Endothelial cell of umbilical vein (primary cell): ENCODE results near the gene OGFOD2. TPM values are rescaled to one million over a fixed set of nuclear protein-coding genes. Genes with fewer than 3 reads are reported as not detected.

Experiments used
- BruUV-seq: library from RNA; stranded (reverse); fragments of 400-500 nt; replicated peaks from 2 replicates; lab custom pipeline; 2021; lab: Mats Ljungman, UMichigan
- CTCF ChIA-PET: fragments of 300-600, 350-600 bp; sonication (Branson Sonifier 250); formaldehyde crosslinking; loops from one replicate; lab custom pipeline; 2021; ENCODE audit warnings: antibody characterized with exemption, inconsistent platforms; lab: Charles Lee
- POLR2A ChIA-PET: fragments of 300-600, 350-600 bp; sonication (Branson Sonifier 250); formaldehyde crosslinking; loops from one replicate; lab custom pipeline; 2021; ENCODE audit warnings: antibody characterized with exemption, inconsistent platforms; lab: Charles Lee
- DNase-seq: peaks from one replicate; pipeline ENCODE4 v3.0.0-alpha.2; 2011; ENCODE audit warnings: low read depth, low spot score
- FAIRE-seq: peaks from 2 replicates; lab custom pipeline; 2011; peaks lifted over from hg19 to GRCh38; lab: Jason Lieb, UNC
- H2AFZ ChIP-seq: 2 replicates; pipeline ENCODE4 v1.6.0; 2012; ENCODE audit warnings: low read depth, low read length, control low read depth, inconsistent platforms
- H3K27ac ChIP-seq: 2 replicates; pipeline ENCODE4 v1.5.1; 2011; ENCODE audit warnings: low read depth, mild to moderate bottlenecking, control low read depth, low read length, moderate library complexity; ENCODE audit not compliant: insufficient read depth
- H3K27me3 ChIP-seq, 2 experiments: 2 replicates each; pipeline versions ENCODE4 v1.6.0 to v1.6.1; 2011; ENCODE audit warnings: low read length in 2 of 2, mixed read lengths in 1 of 2; ENCODE audit not compliant: control insufficient read depth in 2 of 2, insufficient read depth in 2 of 2
- H3K36me3 ChIP-seq, 2 experiments: 2 replicates in 1 of 2; 3 replicates in 1 of 2; pipeline ENCODE4 v1.5.1; 2011; ENCODE audit warnings: low read length in 2 of 2, mild to moderate bottlenecking in 1 of 2, moderate library complexity in 1 of 2; ENCODE audit not compliant: control insufficient read depth in 2 of 2, insufficient read depth in 2 of 2; ENCODE audit errors: extremely low read depth in 1 of 2
- H3K4me1 ChIP-seq: 3 replicates; pipeline ENCODE4 v1.5.1; 2011; ENCODE audit warnings: mild to moderate bottlenecking, low read length; ENCODE audit not compliant: control insufficient read depth, insufficient read depth; ENCODE audit errors: extremely low read depth
- H3K4me2 ChIP-seq: 2 replicates; pipeline ENCODE4 v1.6.1; 2011; ENCODE audit warnings: low read length, control low read depth, mixed read lengths; ENCODE audit not compliant: insufficient read depth
- H3K4me3 ChIP-seq, 3 experiments: fragments of 200-600 bp in 1 of 3; sonication (generic), shearing (Covaris generic) in 1 of 3; replicated peaks in 1 of 3; 2 replicates each; pipeline ENCODE4 v1.5.1; 2011 to 2016; ENCODE audit warnings: control low read depth in 3 of 3, low read length in 3 of 3, mild to moderate bottlenecking in 2 of 3, inconsistent platforms in 1 of 3, low read depth in 1 of 3, moderate library complexity in 1 of 3; ENCODE audit not compliant: insufficient read depth in 1 of 3
- H3K79me2 ChIP-seq: 2 replicates; pipeline ENCODE4 v1.6.0; 2012; ENCODE audit warnings: low read length, inconsistent platforms; ENCODE audit not compliant: control insufficient read depth, insufficient read depth
- H3K9ac ChIP-seq: replicated peaks from 2 replicates; pipeline ENCODE3; 2011; ENCODE audit warnings: low read length, control low read depth; ENCODE audit not compliant: insufficient read depth; ENCODE audit errors: extremely low read depth
- H3K9me1 ChIP-seq: replicated peaks from 3 replicates; pipeline ENCODE4 v1.6.0; 2011; ENCODE audit warnings: mild to moderate bottlenecking, low read length; ENCODE audit not compliant: control insufficient read depth, insufficient read depth; ENCODE audit errors: extremely low read depth
- H3K9me3 ChIP-seq: replicated peaks from 2 replicates; pipeline ENCODE4 v1.5.1; 2012; ENCODE audit warnings: low read length, inconsistent platforms; ENCODE audit not compliant: control insufficient read depth, insufficient read depth
- H4K20me1 ChIP-seq: replicated peaks from 2 replicates; pipeline ENCODE3; 2011; ENCODE audit warnings: mild to moderate bottlenecking, low read length; ENCODE audit not compliant: control insufficient read depth, insufficient read depth; ENCODE audit errors: extremely low read depth
- CTCF ChIP-seq, 2 donors: IDR thresholded peaks; 1 replicate in 1 of 2; 2 replicates in 1 of 2; pipeline ENCODE4 v1.5.1; 2011; ENCODE audit warnings: low read length in 2 of 2, mild to moderate bottlenecking in 2 of 2, moderate library complexity in 2 of 2, control low read depth in 1 of 2, inconsistent platforms in 1 of 2, low read depth in 1 of 2; ENCODE audit not compliant: insufficient read depth in 1 of 2; ENCODE audit errors: extremely low read depth in 1 of 2
- EZH2 ChIP-seq: IDR thresholded peaks from 2 replicates; pipeline ENCODE4 v1.6.1; 2012; ENCODE audit warnings: borderline replicate concordance, low read depth, mild to moderate bottlenecking, moderate library complexity, low read length, inconsistent platforms; ENCODE audit not compliant: severe bottlenecking
- GATA2 ChIP-seq: IDR thresholded peaks from 2 replicates; pipeline ENCODE4 v1.7.0; 2011; ENCODE audit warnings: low read depth, mild to moderate bottlenecking, moderate library complexity, mixed read lengths, low read length; ENCODE audit not compliant: insufficient read length, insufficient read depth
- JUN ChIP-seq: IDR thresholded peaks from 2 replicates; pipeline ENCODE4 v1.6.1; 2011; ENCODE audit warnings: borderline replicate concordance, low read depth; ENCODE audit not compliant: insufficient read length, insufficient read depth
- MYC ChIP-seq: IDR thresholded peaks from one replicate; pipeline ENCODE4 v1.6.1; 2011; ENCODE audit warnings: mild to moderate bottlenecking, low read depth, low read length
- POLR2A ChIP-seq: IDR thresholded peaks from 2 replicates; pipeline ENCODE4 v1.6.1; 2012; ENCODE audit warnings: low read depth, mild to moderate bottlenecking, control low read depth, low read length
- POLR2AphosphoS5 ChIP-seq: IDR thresholded peaks from 2 replicates; pipeline ENCODE4 v1.6.1; 2012; ENCODE audit warnings: low read depth, mild to moderate bottlenecking, control low read depth, low read length, moderate library complexity; ENCODE audit not compliant: insufficient read depth
- dilution Hi-C: fragments of 300-500 bp; cut with MboI; formaldehyde crosslinking; loops from one replicate; pipeline ENCODE4 v1.15.0; 2019; ENCODE audit warnings: low sequenced_read_pairs; ENCODE audit not compliant: extremely low pct_ligation_motif_present
- intact Hi-C: fragments of 100-400 bp; cut with micrococcal nuclease; formaldehyde crosslinking; loops from one replicate; pipeline ENCODE4 v1.10.0; 2022
- polyA plus RNA-seq, 4 experiments: library from polyadenylated mRNA; depleted of rRNA in 3 of 4; stranded (reverse) in 3 of 4; unstranded in 1 of 4; fragments of >200 nt; gene quantifications; 2 replicates each; pipeline versions ENCODE4 v1.2.1 to v1.2.3, GENCODE V29; 2011 to 2012; ENCODE audit warnings: missing spikeins in 1 of 4
- total RNA-seq: library from RNA; stranded (reverse); gene quantifications from 2 replicates; pipeline ENCODE4 v1.2.3, GENCODE V29; 2021

OGFOD2 gene
- total and polyA plus RNA-seq, 2 donors (not counting 3 experiments of a cell fraction or from before 2014, with no cell fraction given), result 16.8 to 24.1 TPM

GRCh38 chr12:122968104-122968503, 6.9 kb upstream of the OGFOD2 start:
- dilution Hi-C loops, result no loop called here
- intact Hi-C loops, result no loop called here
- ChIA-PET POLR2A (interaction anchor here (0.6 kb wide), 1 partner anchor 26 kb away, joined by 8 read pairs; no protein-coding TSS in a partner anchor), CTCF (interaction anchor here (0.9 to 1.3 kb wide), 4 partner anchors 12 to 270 kb away, joined by 3 to 4 read pairs (median 3); partner anchors contain the start of gene ARL6IP4)
- FAIRE-seq (no peak), DNase-seq (no peak)
- H3K4me2 ChIP-seq, result no peak overlapping the region
- no peak overlapping the region for H3K4me3 ChIP-seq
- no peak overlapping the region for H3K27ac ChIP-seq
- no peak overlapping the region for H2AFZ ChIP-seq
- no peaks in the 10 kb centered on the region for H4K20me1 ChIP-seq
- H3K79me2 ChIP-seq, result no peaks in the 10 kb centered on the region
- no peaks in the 10 kb centered on the region for H3K9me3 ChIP-seq
- peaks cover 6% of the 10 kb centered on the region for H3K4me1 ChIP-seq
- H3K27me3 ChIP-seq, result no peaks in the 10 kb centered on the region
- no TSS peak for BruUV-seq
- H3K9me1 ChIP-seq, result no peaks in the 10 kb centered on the region
- no peak for TF ChIP-seq MYC
- no peak for TF ChIP-seq JUN
- TF ChIP-seq EZH2, result no peak
- TF ChIP-seq CTCF (IDR thresholded peaks at IDR 0.05; ENCODE audit: extremely low read depth in 1 of 2, insufficient read depth in 1 of 2, low read depth in 1 of 2, low read length in 2 of 2), result no peak
- no peak for TF ChIP-seq POLR2AphosphoS5
- TF ChIP-seq POLR2A, result no peak
- no peak for TF ChIP-seq GATA2
- no peak overlapping the region for H3K9ac ChIP-seq
- H3K36me3 ChIP-seq, result no peaks in the 10 kb centered on the region
